K562 (cell line): ENCODE results near the gene SLC12A1. TPM values are rescaled to one million over a fixed set of nuclear protein-coding genes. Genes with fewer than 3 reads are reported as not detected.

Source experiments
- ATAC-seq: fragments of 200-7000 bp; cut with Tn5 transposase; 3 replicates; pipeline ENCODE4 v1.9.1; 2020; ENCODE audit warnings: moderate library complexity
- BruUV-seq: library from RNA; stranded (reverse); fragments of 400-500 nt; replicated peaks from 2 replicates; lab custom pipeline; 2021; lab: Mats Ljungman, UMichigan
- CTCF ChIA-PET: fragments of 300-600 bp; formaldehyde crosslinking; extraction: SDS; loops from one replicate; lab custom pipeline; 2021; ENCODE audit warnings: low intra/inter-chr PET ratio; lab: Yijun Ruan, JAX
- POLR2A ChIA-PET: fragments of 300-600, 350-650 bp; sonication (Branson Sonifier 250); formaldehyde crosslinking; extraction: SDS; loops from one replicate; lab custom pipeline; 2021; ENCODE audit warnings: antibody characterized with exemption, inconsistent platforms; lab: Yijun Ruan, JAX
- DNase-seq, 4 experiments: peaks; one replicate each; pipeline versions ENCODE4 v3.0.0 to v3.0.0-alpha.2; 2011 to 2018; ENCODE audit warnings: low spot score in 3 of 4, mixed read lengths in 3 of 4; ENCODE audit errors: extremely low read depth in 1 of 4
- FAIRE-seq: peaks from 2 replicates; lab custom pipeline; 2011; peaks lifted over from hg19 to GRCh38; lab: Jason Lieb, UNC
- H2AFZ ChIP-seq: 2 replicates; pipeline ENCODE4 v1.6.0; 2011; ENCODE audit warnings: low read depth, low read length, control low read depth, inconsistent platforms
- H3K27ac ChIP-seq: fragments of 200-600 bp; 3 replicates; pipeline ENCODE4 v1.8.0; 2011; ENCODE audit warnings: low read depth, mild to moderate bottlenecking, control low read depth, inconsistent platforms, low read length, moderate library complexity, mixed read lengths; ENCODE audit errors: extremely low read depth
- H3K27me3 ChIP-seq, 2 experiments: fragments of 300-600 bp in 1 of 2; 2 replicates in 1 of 2; 3 replicates in 1 of 2; pipeline versions ENCODE4 v1.6.0 to v1.8.0; 2011; ENCODE audit warnings: inconsistent platforms in 2 of 2, low read length in 2 of 2, mild to moderate bottlenecking in 1 of 2, mixed read lengths in 1 of 2, moderate library complexity in 1 of 2; ENCODE audit not compliant: control insufficient read depth in 2 of 2, insufficient read depth in 2 of 2
- H3K36me3 ChIP-seq: fragments of 300-600 bp; 3 replicates; pipeline ENCODE4 v1.8.0; 2011; ENCODE audit warnings: mild to moderate bottlenecking, low read length, inconsistent platforms; ENCODE audit not compliant: control insufficient read depth, insufficient read depth
- H3K4me1 ChIP-seq, 2 experiments: fragments of 200-600 bp in 1 of 2; replicated peaks in 1 of 2; 2 replicates in 1 of 2; 3 replicates in 1 of 2; pipeline versions ENCODE4 v1.5.1 to v1.8.0; 2011; ENCODE audit warnings: inconsistent platforms in 2 of 2, low read length in 2 of 2, mild to moderate bottlenecking in 1 of 2, mixed read lengths in 1 of 2, moderate library complexity in 1 of 2; ENCODE audit not compliant: control insufficient read depth in 2 of 2, insufficient read depth in 2 of 2
- H3K4me2 ChIP-seq: 2 replicates; pipeline ENCODE4 v1.6.1; 2011; ENCODE audit warnings: low read length, control low read depth, inconsistent platforms, mixed read lengths; ENCODE audit not compliant: insufficient read depth
- H3K4me3 ChIP-seq: fragments of 200-600 bp; sonication (generic), shearing (Covaris generic); 2 replicates; pipeline ENCODE4 v1.5.1; 2016; ENCODE audit warnings: control low read depth, inconsistent platforms
- H3K79me2 ChIP-seq: fragments of 200-600 bp; 3 replicates; pipeline ENCODE4 v1.8.0; 2011; ENCODE audit warnings: low read length, inconsistent platforms; ENCODE audit not compliant: control insufficient read depth, insufficient read depth
- H3K9ac ChIP-seq, 2 experiments: 2 replicates each; pipeline versions ENCODE4 v1.6.0 to v1.6.1; 2011; ENCODE audit warnings: low read depth in 2 of 2, low read length in 2 of 2, control low read depth in 1 of 2, inconsistent platforms in 1 of 2, mild to moderate bottlenecking in 1 of 2, mixed read lengths in 1 of 2; ENCODE audit not compliant: insufficient read depth in 1 of 2
- H3K9me1 ChIP-seq: one replicate; pipeline ENCODE4 v1.6.0; 2011; ENCODE audit warnings: inconsistent platforms, mild to moderate bottlenecking, low read length, moderate library complexity; ENCODE audit not compliant: control insufficient read depth, insufficient read depth
- H3K9me3 ChIP-seq: replicated peaks from 2 replicates; pipeline ENCODE4 v1.5.1; 2011; ENCODE audit warnings: low read depth, low read length, inconsistent platforms; ENCODE audit not compliant: control insufficient read depth, insufficient read depth
- H4K20me1 ChIP-seq: replicated peaks from 2 replicates; pipeline ENCODE4 v1.6.1; 2011; ENCODE audit warnings: low read length, inconsistent platforms, mixed read lengths; ENCODE audit not compliant: control insufficient read depth, insufficient read depth
- CBX2 ChIP-seq: fragments of 200-600 bp; sonication (generic); IDR thresholded peaks from one replicate; pipeline ENCODE4 v1.6.1; 2012; ENCODE audit warnings: mild to moderate bottlenecking, low read length, inconsistent platforms; ENCODE audit not compliant: insufficient read depth, poor library complexity, severe bottlenecking
- FUS ChIP-seq: fragments of 200-400 bp; formaldehyde crosslinking; optimal IDR thresholded peaks from 2 replicates; pipeline ENCODE3; 2017; ENCODE audit warnings: low read depth, low read length
- MLLT1 ChIP-seq, 2 experiments: fragments of 450-650 bp; IDR thresholded peaks; 2 replicates each; pipeline ENCODE4 v1.6.1; 2016
- NCOA2 ChIP-seq, 2 experiments: fragments of 450-650 bp; IDR thresholded peaks; 2 replicates each; pipeline ENCODE4 v1.6.1; 2018; ENCODE audit warnings: mild to moderate bottlenecking in 2 of 2, moderate library complexity in 1 of 2; ENCODE audit not compliant: partially characterized antibody in 2 of 2
- NCOA6 ChIP-seq: fragments of 450-650 bp; IDR thresholded peaks from 2 replicates; pipeline ENCODE4 v1.6.1; 2017; ENCODE audit warnings: mild to moderate bottlenecking
- POLR2A ChIP-seq: fragments of 450-650 bp; conservative IDR thresholded peaks from 2 replicates; pipeline ENCODE4 v1.6.1; 2016
- ZNF121 ChIP-seq: sonication (generic); formaldehyde crosslinking; conservative IDR thresholded peaks from 2 replicates; pipeline ENCODE4 v1.8.0; 2022; ENCODE audit warnings: missing genetic modification reagents
- ZNF347 ChIP-seq: fragments of 450-650 bp; formaldehyde crosslinking; IDR thresholded peaks from 2 replicates; pipeline ENCODE4 v1.4.0; 2020; ENCODE audit warnings: low read depth, mild to moderate bottlenecking, moderate library complexity
- ZNF699 ChIP-seq: fragments of 250-450 bp; sonication (Bioruptor Pico); IDR thresholded peaks from 2 replicates; pipeline ENCODE4 v1.8.0; 2021; ENCODE audit warnings: mild to moderate bottlenecking, moderate library complexity; ENCODE audit not compliant: insufficient replicate concordance
- WGBS: fragments of 100-300 bp; shearing (Covaris generic); methylation state at CpG from one replicate; pipeline ENCODE4 v1.1.6; 2016; ENCODE audit warnings: low coverage, mixed read lengths; ENCODE audit not compliant: insufficient coverage; ENCODE audit errors: missing lambda C conversion rate; 5-methylcytosine and 5-hydroxymethylcytosine counted together
- in situ Hi-C: fragments of 300-500 bp; cut with MboI; formaldehyde crosslinking; loops from 4 replicates; pipeline ENCODE4 v1.15.0; 2018; ENCODE audit warnings: inconsistent platforms, mixed read lengths
- intact Hi-C: fragments of 100-400 bp; cut with micrococcal nuclease; formaldehyde crosslinking; loops from 2 replicates; pipeline ENCODE4 v1.14.2; 2022
- polyA plus RNA-seq, 8 experiments: library from polyadenylated mRNA; depleted of rRNA in 4 of 8; stranded (reverse) in 5 of 8; unstranded in 3 of 8; fragments of >200 nt; fragmentation: Nextera tagmentation in 2 of 8; fragmentation: Illumina TruSeq in 1 of 8; extraction: Ambion mirVana in 2 of 8; extraction: Trizol in 1 of 8; gene quantifications; 2 replicates each; pipeline versions ENCODE4 v1.2.1 to v1.2.3, GENCODE V29; 2011 to 2014; ENCODE audit warnings: inconsistent platforms in 1 of 8, missing spikeins in 1 of 8
- total RNA-seq, 7 experiments: library from RNA; depleted of rRNA in 6 of 7; stranded (reverse); fragments of >200 nt in 6 of 7; fragmentation: Illumina TruSeq in 2 of 7; extraction: Trizol in 2 of 7; gene quantifications; 2 replicates each; pipeline versions ENCODE4 v1.2.1 to v1.2.3, GENCODE V29; 2011 to 2021; ENCODE audit warnings: low replicate concordance in 1 of 7
- TF ChIP-seq, protein P1 (sequence below): fragments of 250-450 bp; sonication (Bioruptor Pico); IDR thresholded peaks from 2 replicates; pipeline ENCODE4 v1.5.0; 2020; ENCODE audit warnings: mild to moderate bottlenecking

Gene SLC12A1
- total and polyA plus RNA-seq, 9 of the 15 experiments (the other 6 are each of a cell fraction or from before 2014, with no cell fraction given): not detected

GRCh38 chr15:48337607-48338006, 131.5 kb downstream of the SLC12A1 start:
- H4K20me1 ChIP-seq: no peaks in the 10 kb centered on the region
- H3K27ac ChIP-seq: no peak overlapping the region
- no peak for ATAC-seq
- intact Hi-C loops: no loop called here
- in situ Hi-C loops: no loop called here
- no peak for DNase-seq
- H3K4me3 ChIP-seq: no peak overlapping the region
- no TSS peak for BruUV-seq
- no peak overlapping the region for H3K9ac ChIP-seq
- H3K9me3 ChIP-seq: no peaks in the 10 kb centered on the region
- H3K79me2 ChIP-seq: peaks cover 56% of the 10 kb centered on the region
- 65% methylated on average over 1 of the region's 1 CpG for WGBS
- ChIA-PET POLR2A (interaction anchor here (0.6 kb wide), 1 partner anchor 18 kb away, joined by 3 read pairs; no protein-coding TSS in a partner anchor), CTCF (no interaction called here)
- no peaks in the 10 kb centered on the region for H3K9me1 ChIP-seq
- H2AFZ ChIP-seq: no peak overlapping the region
- H3K27me3 ChIP-seq: no peaks in the 10 kb centered on the region
- H3K4me2 ChIP-seq: no peak overlapping the region
- no peak for FAIRE-seq
- TF ChIP-seq, protein P1, sequence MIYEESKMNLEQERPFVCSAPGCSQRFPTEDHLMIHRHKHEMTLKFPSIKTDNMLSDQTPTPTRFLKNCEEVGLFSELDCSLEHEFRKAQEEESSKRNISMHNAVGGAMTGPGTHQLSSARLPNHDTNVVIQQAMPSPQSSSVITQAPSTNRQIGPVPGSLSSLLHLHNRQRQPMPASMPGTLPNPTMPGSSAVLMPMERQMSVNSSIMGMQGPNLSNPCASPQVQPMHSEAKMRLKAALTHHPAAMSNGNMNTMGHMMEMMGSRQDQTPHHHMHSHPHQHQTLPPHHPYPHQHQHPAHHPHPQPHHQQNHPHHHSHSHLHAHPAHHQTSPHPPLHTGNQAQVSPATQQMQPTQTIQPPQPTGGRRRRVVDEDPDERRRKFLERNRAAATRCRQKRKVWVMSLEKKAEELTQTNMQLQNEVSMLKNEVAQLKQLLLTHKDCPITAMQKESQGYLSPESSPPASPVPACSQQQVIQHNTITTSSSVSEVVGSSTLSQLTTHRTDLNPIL (CRISPR knock-in tag): no peak
- TF ChIP-seq FUS (no peak), NCOA6 (no peak), MLLT1 (IDR thresholded peaks at IDR 0.05) (no peak), ZNF121 (CRISPR knock-in tag) (no peak), ZNF347 (no peak), NCOA2 (IDR thresholded peaks at IDR 0.05; ENCODE audit: partially characterized antibody in 2 of 2) (no peak), POLR2A (no peak), ZNF699 (CRISPR knock-in tag) (no peak), CBX2 (no peak)
- no peaks in the 10 kb centered on the region; a peak in 3 of 5 replicates for H3K4me1 ChIP-seq
- H3K36me3 ChIP-seq: peaks cover 92% of the 10 kb centered on the region
